GM12801 (cell line): ENCODE results near the gene PRDX6.

ENCODE experiments used
- CTCF ChIP-seq: IDR thresholded peaks from one replicate; pipeline ENCODE4 v1.5.1; 2011; ENCODE audit warnings: control low read depth; ENCODE audit not compliant: insufficient read length; ENCODE audit errors: extremely low read depth

The PRDX6 gene

DNA sequence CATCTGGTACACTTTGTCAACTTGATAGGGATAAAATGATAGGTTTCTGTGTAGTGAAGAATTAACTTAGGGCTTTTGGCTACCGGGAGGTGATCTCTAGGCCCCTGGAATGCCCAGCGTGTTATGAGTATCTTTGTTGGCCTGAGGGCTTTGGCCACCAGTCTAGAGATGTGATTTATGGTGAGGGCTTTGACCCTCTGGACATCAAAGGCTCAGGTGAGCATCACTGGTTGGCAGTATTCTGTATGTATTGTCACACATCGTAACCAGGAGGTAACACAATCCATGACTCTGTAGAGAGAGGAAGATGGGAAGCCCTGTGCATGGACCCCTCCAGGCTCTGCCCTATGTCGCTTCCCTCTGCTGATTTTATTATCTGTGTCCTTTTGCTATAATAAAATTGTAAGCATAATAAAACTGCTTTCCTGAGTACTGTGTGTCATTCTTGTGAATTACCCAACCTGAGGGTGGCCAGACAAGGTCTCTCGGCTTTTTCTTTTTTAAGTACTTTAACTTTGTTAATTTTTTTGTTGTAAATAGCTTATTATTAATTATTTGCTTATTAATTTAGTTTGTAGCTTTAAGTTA lies 40.2 kb upstream of the PRDX6 start:
- TF ChIP-seq CTCF, result no peak

- TF ChIP-seq CTCF, result no peak
Observed at GRCh38 chr1:173438675-173439074, 38.5 kb upstream of the PRDX6 start.

GRCh38 chr1:173440430-173440829 lies 36.7 kb upstream of the PRDX6 start:
- no peak for TF ChIP-seq CTCF

- TF ChIP-seq CTCF, result no peak
Observed at GRCh38 chr1:173444757-173445156, 32.4 kb upstream of the PRDX6 start.

DNA sequence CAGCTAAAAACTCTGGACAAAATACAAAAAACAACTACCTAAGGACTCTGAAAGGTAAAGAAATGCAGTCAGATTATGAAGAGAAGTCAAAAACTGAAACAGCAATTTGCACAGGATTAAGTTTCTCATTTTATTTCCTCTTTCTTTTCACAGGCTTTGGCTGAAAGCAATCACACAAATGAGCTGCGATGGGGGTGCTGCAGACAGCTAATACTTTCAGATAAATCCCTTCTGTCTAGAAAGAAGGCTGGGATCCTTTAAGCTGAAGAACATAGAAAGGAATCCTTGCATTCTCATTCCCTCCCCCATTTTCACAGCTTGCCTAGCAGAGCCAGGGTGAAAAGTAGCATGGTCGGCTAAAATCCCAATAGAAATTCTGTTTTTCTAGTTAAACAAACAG lies 32.0 kb upstream of the PRDX6 start:
- no peak for TF ChIP-seq CTCF

GRCh38 chr1:173445656-173446055 lies 31.5 kb upstream of the PRDX6 start:
- no peak for TF ChIP-seq CTCF

DNA sequence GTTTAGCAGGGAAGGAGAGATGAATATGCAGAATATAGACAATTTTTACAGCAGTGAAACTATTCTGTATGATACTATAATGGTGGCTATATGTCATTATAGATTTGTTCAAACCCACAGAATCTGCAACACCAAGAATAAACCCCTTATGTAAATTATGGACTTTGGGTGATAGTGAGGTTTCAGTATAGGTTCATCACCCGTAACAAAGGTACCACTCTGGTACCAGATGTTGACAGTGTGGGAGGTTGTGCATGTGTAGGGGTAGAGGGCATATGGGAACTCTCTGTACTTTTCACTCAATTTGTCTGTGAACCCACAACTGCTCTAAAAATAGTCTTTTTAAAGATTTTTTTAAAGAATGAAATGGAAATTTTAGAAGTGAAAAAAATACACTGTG lies 29.9 kb upstream of the PRDX6 start:
- no peak for TF ChIP-seq CTCF
